Uterus (tissue), 2 donors: ENCODE data around the gene YOD1.

ENCODE experiments used
- POLR2A ChIP-seq, 2 donors: fragments of 450-650 bp; IDR thresholded peaks; one replicate each; pipeline ENCODE4 v1.6.1; 2016; ENCODE audit warnings: antibody characterized with exemption in 2 of 2, mild to moderate bottlenecking in 1 of 2, moderate library complexity in 1 of 2
- TF ChIP-seq, protein P1 (sequence below), 4 experiments: fragments of 200-600 bp in 2 of 4; fragments of 450-650 bp in 2 of 4; sonication (generic) in 2 of 4; IDR thresholded peaks; one replicate each; pipeline ENCODE4 v1.5.1; 2016 to 2019; ENCODE audit warnings: antibody characterized with exemption in 4 of 4, mild to moderate bottlenecking in 2 of 4, moderate library complexity in 1 of 4

DNA sequence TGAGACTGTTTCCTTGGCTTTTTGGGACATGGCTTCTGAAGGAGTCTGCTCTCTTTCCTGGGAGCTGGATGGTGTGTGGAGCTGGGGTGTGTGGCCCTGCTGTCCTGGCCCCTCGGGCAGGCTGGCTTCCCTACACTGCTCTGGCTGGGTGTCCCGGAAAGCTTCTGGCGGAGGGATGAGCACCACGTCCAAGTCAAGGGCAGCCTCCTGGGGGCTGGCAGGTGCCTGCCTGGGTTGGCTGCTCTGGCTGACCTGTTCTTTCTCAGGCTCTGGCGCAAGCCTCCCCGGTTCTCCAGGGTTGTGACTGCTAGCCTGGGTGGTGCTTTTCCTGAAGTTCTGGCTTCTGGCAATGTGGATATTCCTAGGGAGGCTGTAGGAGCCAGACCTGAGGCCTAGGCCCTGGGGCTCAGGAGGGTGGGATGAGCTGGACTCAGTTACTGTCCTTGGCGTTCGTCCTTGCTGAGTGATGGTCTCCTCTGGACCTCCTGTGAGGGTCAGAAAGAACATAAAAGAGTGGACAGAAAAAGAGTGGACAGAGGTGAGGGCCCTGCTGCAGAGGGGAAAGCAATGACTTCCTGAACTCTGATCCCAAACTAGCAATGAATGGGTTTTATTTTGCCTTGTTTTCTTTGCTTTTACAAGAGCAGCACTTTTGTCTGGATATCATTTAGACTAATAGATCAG, 27.9 kb downstream of the YOD1 start:
- TF ChIP-seq, protein P1, sequence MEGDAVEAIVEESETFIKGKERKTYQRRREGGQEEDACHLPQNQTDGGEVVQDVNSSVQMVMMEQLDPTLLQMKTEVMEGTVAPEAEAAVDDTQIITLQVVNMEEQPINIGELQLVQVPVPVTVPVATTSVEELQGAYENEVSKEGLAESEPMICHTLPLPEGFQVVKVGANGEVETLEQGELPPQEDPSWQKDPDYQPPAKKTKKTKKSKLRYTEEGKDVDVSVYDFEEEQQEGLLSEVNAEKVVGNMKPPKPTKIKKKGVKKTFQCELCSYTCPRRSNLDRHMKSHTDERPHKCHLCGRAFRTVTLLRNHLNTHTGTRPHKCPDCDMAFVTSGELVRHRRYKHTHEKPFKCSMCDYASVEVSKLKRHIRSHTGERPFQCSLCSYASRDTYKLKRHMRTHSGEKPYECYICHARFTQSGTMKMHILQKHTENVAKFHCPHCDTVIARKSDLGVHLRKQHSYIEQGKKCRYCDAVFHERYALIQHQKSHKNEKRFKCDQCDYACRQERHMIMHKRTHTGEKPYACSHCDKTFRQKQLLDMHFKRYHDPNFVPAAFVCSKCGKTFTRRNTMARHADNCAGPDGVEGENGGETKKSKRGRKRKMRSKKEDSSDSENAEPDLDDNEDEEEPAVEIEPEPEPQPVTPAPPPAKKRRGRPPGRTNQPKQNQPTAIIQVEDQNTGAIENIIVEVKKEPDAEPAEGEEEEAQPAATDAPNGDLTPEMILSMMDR (IDR thresholded peaks at IDR 0.05) = no peak
- TF ChIP-seq POLR2A (IDR thresholded peaks at IDR 0.05) = no peak
